ENCODE results near the gene MROH9. TPM values are rescaled to one million over a fixed set of nuclear protein-coding genes. Genes with fewer than 3 reads are reported as not detected.
A peak's percentile ranks its signal among the peaks of the same experiment; 100 is the strongest.

The MROH9 gene
- total RNA-seq, 1 donor: under 0.01 TPM

DNA sequence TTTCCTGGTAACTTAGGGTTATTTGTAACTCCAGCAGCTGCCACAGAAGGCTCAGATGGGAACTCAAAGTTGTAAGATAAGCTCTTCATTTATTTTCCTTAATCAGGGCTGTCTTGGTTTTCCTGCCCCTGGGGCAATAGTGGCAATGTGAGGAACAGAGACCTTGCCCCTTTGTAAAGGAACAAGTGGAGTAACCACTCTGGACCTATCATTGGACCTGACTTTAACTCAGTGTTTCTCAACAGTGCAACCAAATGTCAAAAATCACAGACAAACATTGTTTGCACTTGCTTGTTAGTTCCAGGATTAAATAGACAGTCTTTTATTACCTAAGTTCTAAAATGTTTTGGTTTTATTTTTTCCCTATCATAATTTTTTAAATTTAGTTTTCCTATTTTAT lies 152.6 kb downstream of the MROH9 start:
- Histone ChIP-seq H3K9me3 (ENCODE audit: low read depth, low read length) (no peaks in the 10 kb centered on the region), H2AFZ (ENCODE audit: low read length) (no peak overlapping the region), H3K4me3 (ENCODE audit: insufficient read depth, low read length) (no peak overlapping the region), H3K79me2 (ENCODE audit: insufficient read depth, low read length) (no peaks in the 10 kb centered on the region), H4K20me1 (ENCODE audit: insufficient read depth, low read length) (no peaks in the 10 kb centered on the region), H3K36me3 (ENCODE audit: insufficient read depth, low read length) (no peaks in the 10 kb centered on the region), H3K4me1 (ENCODE audit: insufficient read depth, low read length) (no peaks in the 10 kb centered on the region), H3K27ac (ENCODE audit: low read depth, low read length) (no peak overlapping the region), H3K4me2 (ENCODE audit: insufficient read depth, low read length) (no peak overlapping the region), H3K27me3 (ENCODE audit: insufficient read depth, low read length) (no peaks in the 10 kb centered on the region)
- no peak for DNase-seq (ENCODE audit: insufficient read length, low spot score, missing footprints)
- TF ChIP-seq, protein P1, sequence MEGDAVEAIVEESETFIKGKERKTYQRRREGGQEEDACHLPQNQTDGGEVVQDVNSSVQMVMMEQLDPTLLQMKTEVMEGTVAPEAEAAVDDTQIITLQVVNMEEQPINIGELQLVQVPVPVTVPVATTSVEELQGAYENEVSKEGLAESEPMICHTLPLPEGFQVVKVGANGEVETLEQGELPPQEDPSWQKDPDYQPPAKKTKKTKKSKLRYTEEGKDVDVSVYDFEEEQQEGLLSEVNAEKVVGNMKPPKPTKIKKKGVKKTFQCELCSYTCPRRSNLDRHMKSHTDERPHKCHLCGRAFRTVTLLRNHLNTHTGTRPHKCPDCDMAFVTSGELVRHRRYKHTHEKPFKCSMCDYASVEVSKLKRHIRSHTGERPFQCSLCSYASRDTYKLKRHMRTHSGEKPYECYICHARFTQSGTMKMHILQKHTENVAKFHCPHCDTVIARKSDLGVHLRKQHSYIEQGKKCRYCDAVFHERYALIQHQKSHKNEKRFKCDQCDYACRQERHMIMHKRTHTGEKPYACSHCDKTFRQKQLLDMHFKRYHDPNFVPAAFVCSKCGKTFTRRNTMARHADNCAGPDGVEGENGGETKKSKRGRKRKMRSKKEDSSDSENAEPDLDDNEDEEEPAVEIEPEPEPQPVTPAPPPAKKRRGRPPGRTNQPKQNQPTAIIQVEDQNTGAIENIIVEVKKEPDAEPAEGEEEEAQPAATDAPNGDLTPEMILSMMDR (IDR thresholded peaks at IDR 0.05; ENCODE audit: extremely low read depth, low read depth, low read length): no peak

DNA sequence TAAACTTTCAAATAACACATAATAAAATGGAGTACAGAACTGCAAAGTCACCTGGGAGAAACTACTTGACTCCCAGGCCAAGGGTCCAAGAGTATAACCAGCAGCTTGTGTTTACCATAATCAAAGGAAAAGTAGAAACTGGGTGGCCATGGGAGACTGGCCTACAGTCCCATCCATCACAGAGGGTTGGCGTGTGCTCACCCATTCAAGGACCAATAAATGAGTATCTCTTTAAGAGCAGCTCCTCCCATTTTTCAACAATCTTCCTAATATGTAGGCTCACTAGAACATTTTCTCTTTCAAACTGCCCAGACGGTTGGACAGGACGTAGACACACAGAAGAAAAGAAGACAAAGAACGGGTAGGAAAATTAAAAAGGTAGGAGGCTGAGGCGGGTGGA lies 155.3 kb downstream of the MROH9 start, which contains the start of gene FMO3:
Gene FMO3 (plus strand): TSS at position 302 of the 400 bp plus-strand sequence. CDS start 1,754 bp downstream, outside the sequence.
- H3K4me1 ChIP-seq (ENCODE audit: insufficient read depth, low read length): no peaks in the 10 kb centered on the region
- no peaks in the 10 kb centered on the region for H3K27me3 ChIP-seq (ENCODE audit: insufficient read depth, low read length)
- H3K79me2 ChIP-seq (ENCODE audit: insufficient read depth, low read length): no peaks in the 10 kb centered on the region
- H2AFZ ChIP-seq (ENCODE audit: low read length): peak within 1 kb of the TSS; percentile 14
- H3K36me3 ChIP-seq (ENCODE audit: insufficient read depth, low read length): no peaks in the 10 kb centered on the region
- no peak within 1 kb of the TSS for H3K4me3 ChIP-seq (ENCODE audit: insufficient read depth, low read length)
- TF ChIP-seq, protein P1 (IDR thresholded peaks at IDR 0.05; ENCODE audit: extremely low read depth, low read depth, low read length): no peak
- H3K9me3 ChIP-seq (ENCODE audit: low read depth, low read length): no peaks in the 10 kb centered on the region
- H3K4me2 ChIP-seq (ENCODE audit: insufficient read depth, low read length): peak within 1 kb of the TSS; percentile 29
- no peak for DNase-seq (ENCODE audit: insufficient read length, low spot score, missing footprints)
- H3K27ac ChIP-seq (ENCODE audit: low read depth, low read length): no peak within 1 kb of the TSS
- H4K20me1 ChIP-seq (ENCODE audit: insufficient read depth, low read length): no peaks in the 10 kb centered on the region

DNA sequence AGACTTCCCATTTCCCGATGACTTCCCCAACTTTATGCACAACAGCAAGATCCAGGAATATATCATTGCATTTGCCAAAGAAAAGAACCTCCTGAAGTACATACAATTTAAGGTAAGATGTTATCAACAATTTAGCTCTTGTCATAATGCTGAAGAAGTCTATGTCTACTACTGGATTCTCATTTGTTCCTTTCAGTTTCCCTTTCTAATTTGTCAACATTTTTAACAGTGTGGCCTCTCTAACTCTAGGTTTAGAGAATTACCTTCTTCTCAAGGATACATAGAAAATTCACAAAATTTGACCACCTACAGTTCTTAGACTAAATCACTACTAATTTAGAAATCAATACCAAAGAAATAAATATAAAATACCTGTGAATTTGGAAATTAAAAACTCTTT lies 168.5 kb downstream of the MROH9 start:
- TF ChIP-seq, protein P1 (IDR thresholded peaks at IDR 0.05; ENCODE audit: extremely low read depth, low read depth, low read length): no peak
- H3K4me2 ChIP-seq (ENCODE audit: insufficient read depth, low read length): no peak overlapping the region
- peak overlapping the region; percentile 56 for H2AFZ ChIP-seq (ENCODE audit: low read length)
- H3K4me3 ChIP-seq (ENCODE audit: insufficient read depth, low read length): no peak overlapping the region
- no peaks in the 10 kb centered on the region for H3K27me3 ChIP-seq (ENCODE audit: insufficient read depth, low read length)
- no peaks in the 10 kb centered on the region for H3K36me3 ChIP-seq (ENCODE audit: insufficient read depth, low read length)
- DNase-seq (ENCODE audit: insufficient read length, low spot score, missing footprints): no peak
- H3K9me3 ChIP-seq (ENCODE audit: low read depth, low read length): no peaks in the 10 kb centered on the region
- H3K4me1 ChIP-seq (ENCODE audit: insufficient read depth, low read length): no peaks in the 10 kb centered on the region
- no peak overlapping the region for H3K27ac ChIP-seq (ENCODE audit: low read depth, low read length)
- H4K20me1 ChIP-seq (ENCODE audit: insufficient read depth, low read length): no peaks in the 10 kb centered on the region
- no peaks in the 10 kb centered on the region for H3K79me2 ChIP-seq (ENCODE audit: insufficient read depth, low read length)

DNA sequence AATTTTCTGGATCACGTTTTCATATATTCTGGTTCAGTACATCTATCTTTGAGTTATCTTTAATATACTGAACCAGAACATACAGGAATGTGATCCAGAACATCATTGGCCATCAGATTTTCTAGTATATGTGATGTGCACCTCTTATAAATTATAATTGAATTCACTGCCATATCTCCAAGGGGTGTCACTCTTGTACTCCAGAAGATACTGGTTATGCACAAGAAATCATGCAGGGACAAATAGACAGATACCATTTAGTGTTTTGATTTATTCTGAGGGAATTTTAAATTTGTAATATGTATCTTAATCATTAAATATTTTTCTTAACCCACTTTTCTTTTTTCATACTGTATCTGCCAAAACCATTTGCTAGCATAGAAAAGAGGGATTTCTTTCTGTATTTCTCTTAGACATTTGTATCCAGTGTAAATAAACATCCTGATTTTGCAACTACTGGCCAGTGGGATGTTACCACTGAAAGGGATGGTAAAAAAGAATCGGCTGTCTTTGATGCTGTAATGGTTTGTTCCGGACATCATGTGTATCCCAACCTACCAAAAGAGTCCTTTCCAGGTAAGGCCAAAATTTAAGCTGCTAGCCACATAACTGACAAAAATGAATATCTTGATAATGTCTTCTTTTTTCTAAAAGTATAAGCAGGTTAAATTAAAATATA lies 172.1 kb downstream of the MROH9 start:
- Histone ChIP-seq H2AFZ (ENCODE audit: low read length) (no peak overlapping the region), H3K4me3 (ENCODE audit: insufficient read depth, low read length) (no peak overlapping the region), H3K4me2 (ENCODE audit: insufficient read depth, low read length) (no peak overlapping the region), H3K36me3 (ENCODE audit: insufficient read depth, low read length) (no peaks in the 10 kb centered on the region), H3K4me1 (ENCODE audit: insufficient read depth, low read length) (peaks cover 5% of the 10 kb centered on the region), H3K27me3 (ENCODE audit: insufficient read depth, low read length) (no peaks in the 10 kb centered on the region), H4K20me1 (ENCODE audit: insufficient read depth, low read length) (no peaks in the 10 kb centered on the region), H3K9me3 (ENCODE audit: low read depth, low read length) (no peaks in the 10 kb centered on the region), H3K27ac (ENCODE audit: low read depth, low read length) (no peak overlapping the region), H3K79me2 (ENCODE audit: insufficient read depth, low read length) (no peaks in the 10 kb centered on the region)
- TF ChIP-seq, protein P1 (IDR thresholded peaks at IDR 0.05; ENCODE audit: extremely low read depth, low read depth, low read length): peak; percentile 10
- no peak for DNase-seq (ENCODE audit: insufficient read length, low spot score, missing footprints)
